Activated T-cell treated with anti-CD3 and anti-CD28 coated beads, Interleukin-2, amount 50 U/mL, for 72 hours (primary cell): ENCODE data around the gene BAG3. TPM values are rescaled to one million over a fixed set of nuclear protein-coding genes. Genes with fewer than 3 reads are reported as not detected.

Experiments
- ATAC-seq, 2 donors: fragments of 150-1000 bp; cut with Tn5 transposase; replicated peaks in 1 of 2; 2 replicates each; pipeline ENCODE4 v1.10.0; 2021; ENCODE audit warnings: moderate library complexity in 2 of 2, mild to moderate bottlenecking in 1 of 2
- DNase-seq, 2 donors: peaks; one replicate each; pipeline ENCODE4 v3.0.0; 2021 to 2022; ENCODE audit warnings: mixed read lengths in 1 of 2
- H3K27ac Mint-ChIP-seq: one replicate; pipeline ENCODE4 v1.8.0; 2022; ENCODE audit warnings: mild to moderate bottlenecking, moderate library complexity, mixed read lengths
- H3K27me3 Mint-ChIP-seq: one replicate; pipeline ENCODE4 v1.8.0; 2022; ENCODE audit warnings: low read depth, mixed read lengths
- H3K36me3 Mint-ChIP-seq, 2 donors: one replicate each; pipeline ENCODE4 v1.8.0; 2022; ENCODE audit warnings: mixed read lengths in 2 of 2, mild to moderate bottlenecking in 1 of 2; ENCODE audit not compliant: insufficient read depth in 2 of 2
- H3K4me1 Mint-ChIP-seq: one replicate; pipeline ENCODE4 v1.8.0; 2022; ENCODE audit warnings: low read depth, mixed read lengths
- H3K4me3 Mint-ChIP-seq, 2 donors: one replicate each; pipeline ENCODE4 v1.8.0; 2022; ENCODE audit warnings: mild to moderate bottlenecking in 2 of 2, mixed read lengths in 2 of 2, moderate library complexity in 2 of 2
- H3K9me3 Mint-ChIP-seq, 2 donors: one replicate each; pipeline ENCODE4 v1.8.0; 2022; ENCODE audit warnings: mixed read lengths in 2 of 2
- total RNA-seq, 2 donors: library from RNA; stranded (reverse); gene quantifications; one replicate each; pipeline ENCODE4 v1.2.3, GENCODE V29; 2022

BAG3 gene
- total RNA-seq, 2 donors from 2014 or later: 16.4 to 22.1 TPM

DNA sequence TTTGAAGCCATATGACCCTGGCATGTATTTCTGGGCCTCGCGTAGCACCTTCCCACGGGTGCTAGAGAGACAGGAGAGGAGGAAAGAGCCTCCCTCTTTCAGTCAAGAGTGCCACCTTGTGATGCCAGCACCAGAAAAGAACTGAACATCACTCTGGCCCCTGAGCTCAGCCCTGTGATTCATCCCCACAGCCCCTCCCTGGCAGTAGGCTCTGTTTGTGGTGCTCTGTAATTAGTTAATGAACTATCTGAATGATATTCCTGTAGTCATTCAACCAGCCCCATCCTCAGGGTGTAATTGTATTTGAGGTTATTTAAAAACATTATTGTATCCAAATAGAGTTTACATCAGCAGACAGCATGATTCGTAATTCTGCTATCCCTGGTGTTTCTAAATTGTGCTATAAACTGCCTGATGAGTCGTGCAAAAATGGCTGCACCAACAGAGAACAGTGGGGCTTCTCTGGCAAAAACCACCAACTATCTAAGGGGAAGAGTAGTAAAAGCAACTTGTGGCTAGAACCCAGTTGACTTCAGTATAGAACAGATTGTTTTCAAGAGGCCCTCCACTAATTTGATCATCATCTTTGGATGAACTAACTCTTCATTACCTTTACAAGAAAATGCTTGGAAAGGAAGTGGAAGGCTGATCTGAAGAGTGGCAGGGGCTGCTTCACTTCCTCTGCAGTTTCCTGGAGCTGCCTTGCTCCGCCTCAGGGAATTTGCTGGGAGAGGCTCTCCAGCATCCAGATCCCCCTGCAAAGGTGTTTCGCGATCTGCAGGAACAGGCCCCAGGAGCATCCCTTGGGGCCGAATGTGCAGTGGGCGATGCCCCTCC is 30.7 kb upstream of the BAG3 start:
- Mint-ChIP-seq H3K36me3 (no peaks in the 10 kb centered on the region), H3K4me3 (no peak overlapping the region), H3K27ac (no peak overlapping the region), H3K27me3 (no peaks in the 10 kb centered on the region), H3K4me1 (peaks cover 14% of the 10 kb centered on the region), H3K9me3 (no peaks in the 10 kb centered on the region)
- ATAC-seq: peak; percentile 58 to 64
- peak in 1 of 2 donors; percentile 10 for DNase-seq

DNA sequence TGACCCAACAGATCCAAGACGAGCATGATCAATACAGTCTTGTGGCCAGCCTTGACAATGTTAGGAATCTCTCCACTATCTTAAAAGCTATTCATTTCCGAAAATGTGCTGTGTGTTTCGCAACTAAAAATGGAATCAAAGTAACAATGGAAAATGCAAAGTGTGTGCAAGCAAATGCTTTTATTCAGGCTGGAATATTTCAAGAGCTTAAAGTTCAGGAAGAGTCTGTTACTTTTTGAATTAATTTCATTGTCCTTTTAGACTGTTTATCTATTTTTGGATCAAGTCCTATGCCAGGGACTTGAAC is 30.1 kb upstream of the BAG3 start:
- Mint-ChIP-seq H3K9me3 (no peaks in the 10 kb centered on the region), H3K27ac (no peak overlapping the region), H3K4me1 (peaks cover 14% of the 10 kb centered on the region), H3K27me3 (no peaks in the 10 kb centered on the region), H3K4me3 (no peak overlapping the region), H3K36me3 (no peaks in the 10 kb centered on the region)
- no peak for DNase-seq
- ATAC-seq: no peak

DNA sequence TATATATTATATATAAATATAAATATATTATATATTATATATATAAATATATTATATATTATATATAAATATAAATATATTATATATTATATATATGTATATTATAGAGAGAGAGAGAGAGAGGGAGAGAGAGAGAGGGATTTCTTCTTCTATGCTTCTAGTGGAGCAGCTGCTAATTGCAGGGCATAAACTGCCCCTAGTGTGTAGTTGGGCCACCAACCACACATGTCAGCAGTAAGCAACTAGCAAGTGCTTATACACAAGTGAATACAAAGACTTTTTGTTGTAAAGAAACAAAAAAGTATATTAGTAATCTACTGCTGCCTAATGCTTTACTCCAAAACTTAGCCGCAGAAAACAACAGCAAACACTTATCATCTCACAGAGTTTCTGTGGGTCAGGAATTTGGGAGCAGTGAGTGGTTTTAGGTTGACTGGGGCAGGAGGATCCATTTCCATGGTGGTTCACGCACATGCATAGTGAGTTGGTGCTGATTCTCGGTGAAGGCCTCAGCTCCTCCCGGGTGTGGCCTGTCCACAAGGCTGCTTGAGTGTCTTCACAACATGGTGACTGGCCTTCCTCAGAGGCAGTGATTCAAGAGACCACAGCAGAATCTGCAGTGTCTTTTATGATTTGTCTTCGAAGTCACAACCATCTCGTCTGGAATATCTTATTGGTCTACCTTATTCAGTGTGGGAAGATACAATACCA is 25.5 kb upstream of the BAG3 start:
- Mint-ChIP-seq H3K4me1 (peaks cover 4% of the 10 kb centered on the region), H3K4me3 (no peak overlapping the region), H3K36me3 (no peaks in the 10 kb centered on the region), H3K27me3 (no peaks in the 10 kb centered on the region), H3K9me3 (no peaks in the 10 kb centered on the region), H3K27ac (no peak overlapping the region)
- no peak for DNase-seq
- ATAC-seq: peak in 1 of 2 donors; percentile 72

DNA sequence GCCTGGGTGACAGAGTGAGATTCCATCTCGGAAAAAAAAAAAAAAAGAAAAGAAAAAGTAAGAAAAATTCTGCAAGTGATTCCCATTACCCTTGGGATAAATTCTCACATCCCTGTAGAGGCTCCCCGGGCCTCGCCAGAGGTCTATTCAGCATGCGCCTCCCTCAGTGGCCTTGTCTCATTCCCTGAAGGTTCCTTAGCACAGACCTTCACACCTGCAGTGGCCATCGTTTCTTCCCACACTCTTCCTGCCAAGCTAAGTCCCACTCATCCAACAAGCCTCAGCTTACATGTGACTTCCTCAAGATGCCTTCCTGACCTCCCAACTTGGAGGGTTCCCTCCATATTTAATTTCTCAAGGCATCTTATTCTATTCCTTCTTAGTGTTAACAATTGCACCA is 20.9 kb upstream of the BAG3 start:
- Mint-ChIP-seq H3K27ac (no peak overlapping the region), H3K27me3 (no peaks in the 10 kb centered on the region)
- ATAC-seq: no peak

DNA sequence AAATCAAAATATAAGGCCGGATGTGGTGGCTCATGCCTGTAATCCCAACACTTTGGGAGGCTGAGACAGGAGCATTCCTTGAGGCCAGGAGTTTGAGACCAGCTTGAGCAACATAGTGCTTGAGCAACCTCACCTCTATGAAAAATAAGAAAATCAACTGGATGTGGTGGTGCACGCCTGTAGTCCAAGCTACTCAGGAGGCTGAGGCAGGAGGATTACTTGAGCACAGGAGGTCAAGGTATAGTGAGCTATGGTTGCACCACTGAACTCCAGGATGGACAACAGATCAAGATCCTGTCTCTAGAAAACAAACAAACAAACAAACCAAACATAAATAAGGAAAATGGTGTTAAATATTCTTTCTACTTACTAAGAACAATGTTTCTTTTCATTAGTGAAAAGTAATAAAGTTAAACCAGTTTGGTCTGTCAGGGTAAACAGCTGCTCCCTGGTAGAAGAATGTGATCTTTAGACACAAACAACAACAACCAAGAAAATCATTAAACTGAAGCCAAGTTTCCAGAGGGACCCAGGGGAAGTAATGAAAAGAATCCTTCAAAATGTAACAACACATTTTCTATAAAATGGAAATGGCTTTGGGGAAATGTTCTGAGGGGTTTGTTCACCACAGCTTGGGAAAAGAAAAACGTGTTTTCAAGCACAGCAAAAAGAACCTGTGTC is 17.5 kb upstream of the BAG3 start:
- Mint-ChIP-seq H3K27me3 (no peaks in the 10 kb centered on the region), H3K4me1 (no peaks in the 10 kb centered on the region), H3K36me3 (no peaks in the 10 kb centered on the region), H3K9me3 (no peaks in the 10 kb centered on the region), H3K4me3 (no peak overlapping the region), H3K27ac (no peak overlapping the region)
- DNase-seq (no peak), ATAC-seq (no peak)

More for the DNA sequence above, 20.9 kb upstream of the BAG3 start:
- H3K4me1 Mint-ChIP-seq: no peaks in the 10 kb centered on the region
- DNase-seq: no peak
- H3K4me3 Mint-ChIP-seq: no peak overlapping the region
- H3K9me3 Mint-ChIP-seq: no peaks in the 10 kb centered on the region
- H3K36me3 Mint-ChIP-seq: no peaks in the 10 kb centered on the region

DNA sequence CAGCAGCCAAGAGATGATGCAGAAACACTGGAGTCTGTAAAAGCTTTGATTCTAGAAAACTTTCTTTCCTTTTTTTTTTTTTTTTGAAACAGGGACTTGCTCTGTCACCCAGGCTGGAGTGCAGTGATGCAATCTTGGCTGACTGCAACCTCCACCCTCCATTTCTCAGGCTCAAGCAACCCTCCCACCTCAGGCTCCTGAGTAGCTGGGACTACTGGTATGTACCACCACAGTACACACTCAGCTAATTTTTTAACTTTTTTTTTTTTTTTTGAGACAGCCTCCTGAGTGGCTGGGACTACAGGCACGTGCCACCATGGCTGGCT is 17.0 kb upstream of the BAG3 start:
- DNase-seq (no peak), ATAC-seq (no peak)
- Mint-ChIP-seq H3K4me1 (no peaks in the 10 kb centered on the region), H3K36me3 (no peaks in the 10 kb centered on the region), H3K27me3 (no peaks in the 10 kb centered on the region), H3K9me3 (no peaks in the 10 kb centered on the region), H3K4me3 (no peak overlapping the region), H3K27ac (no peak overlapping the region)

DNA sequence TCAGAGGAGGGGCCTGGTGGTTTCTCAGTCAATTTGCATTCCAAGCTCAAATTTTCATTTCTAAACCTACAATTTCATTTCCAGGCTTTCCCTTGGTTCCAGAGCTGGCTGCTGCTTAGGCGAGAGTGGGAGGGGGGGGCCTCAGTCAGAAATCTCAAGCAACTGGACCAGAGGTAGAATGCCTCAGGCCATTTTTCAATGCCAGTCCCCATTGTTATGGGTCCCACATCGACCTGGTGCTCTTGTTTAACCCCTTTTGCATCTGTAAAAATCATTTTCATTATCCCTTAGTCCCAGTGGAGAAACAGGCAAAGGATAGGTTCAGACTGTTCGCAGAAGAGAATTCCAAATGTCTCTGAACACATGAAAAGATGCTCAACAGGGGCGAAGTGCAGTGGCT is 13.5 kb upstream of the BAG3 start:
- Mint-ChIP-seq H3K9me3 (no peaks in the 10 kb centered on the region), H3K27ac (no peak overlapping the region)
- no peak for ATAC-seq

DNA sequence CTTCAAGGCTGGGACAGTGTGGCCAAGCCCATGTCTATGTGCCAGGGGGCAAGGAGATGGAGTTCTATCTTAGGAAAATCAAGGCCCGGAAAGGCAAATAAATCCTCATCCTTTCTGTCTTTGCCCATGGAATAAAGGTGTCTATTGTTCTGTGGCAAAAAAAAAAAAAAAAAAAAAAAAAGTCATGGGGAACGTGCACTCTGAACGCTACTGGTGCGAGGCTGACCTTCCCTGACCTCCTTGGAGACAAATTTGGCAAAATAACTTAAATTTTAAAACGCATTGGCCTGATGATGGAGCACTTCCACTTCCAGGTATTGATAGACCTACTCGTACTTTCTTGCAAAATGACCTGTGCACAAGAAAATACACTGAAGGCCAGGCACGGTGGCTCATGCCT is 12.2 kb upstream of the BAG3 start:
- Mint-ChIP-seq H3K36me3 (no peaks in the 10 kb centered on the region), H3K27ac (no peak overlapping the region), H3K9me3 (no peaks in the 10 kb centered on the region), H3K4me3 (no peak overlapping the region), H3K4me1 (peaks cover 26% of the 10 kb centered on the region), H3K27me3 (peaks cover 15% of the 10 kb centered on the region)
- ATAC-seq: no peak
- DNase-seq: no peak

More for the DNA sequence above, 13.5 kb upstream of the BAG3 start:
- Mint-ChIP-seq H3K36me3 (no peaks in the 10 kb centered on the region), H3K4me1 (peaks cover 14% of the 10 kb centered on the region), H3K27me3 (peaks cover 12% of the 10 kb centered on the region), H3K4me3 (no peak overlapping the region)
- DNase-seq: no peak

DNA sequence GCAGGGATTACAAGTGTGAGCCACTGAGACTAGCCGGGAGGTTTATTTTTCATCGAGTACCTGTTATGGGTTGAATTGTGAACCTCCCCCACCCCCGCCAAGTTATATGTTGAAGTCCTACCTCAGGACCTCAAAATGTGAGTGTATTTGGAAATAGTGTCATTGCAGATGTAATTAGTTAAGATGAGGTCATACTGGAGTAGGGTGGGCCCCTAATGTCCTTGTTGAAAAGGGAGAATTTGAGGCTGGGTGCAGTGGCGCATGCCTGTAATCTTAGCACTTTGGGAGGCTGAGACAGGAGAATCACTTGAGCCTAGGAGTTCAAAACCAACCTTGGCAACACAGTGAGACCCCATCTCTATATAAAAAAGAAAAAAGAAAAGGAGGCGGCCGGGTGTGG is 10.8 kb upstream of the BAG3 start:
- H3K27me3 Mint-ChIP-seq: peaks cover 15% of the 10 kb centered on the region
- DNase-seq (no peak), ATAC-seq (no peak)
- H3K9me3 Mint-ChIP-seq: peaks cover 0 to 1% of the 10 kb centered on the region in 2 donors
- H3K27ac Mint-ChIP-seq: no peak overlapping the region
- no peaks in the 10 kb centered on the region for H3K36me3 Mint-ChIP-seq
- no peak overlapping the region for H3K4me3 Mint-ChIP-seq
- peaks cover 26% of the 10 kb centered on the region for H3K4me1 Mint-ChIP-seq

DNA sequence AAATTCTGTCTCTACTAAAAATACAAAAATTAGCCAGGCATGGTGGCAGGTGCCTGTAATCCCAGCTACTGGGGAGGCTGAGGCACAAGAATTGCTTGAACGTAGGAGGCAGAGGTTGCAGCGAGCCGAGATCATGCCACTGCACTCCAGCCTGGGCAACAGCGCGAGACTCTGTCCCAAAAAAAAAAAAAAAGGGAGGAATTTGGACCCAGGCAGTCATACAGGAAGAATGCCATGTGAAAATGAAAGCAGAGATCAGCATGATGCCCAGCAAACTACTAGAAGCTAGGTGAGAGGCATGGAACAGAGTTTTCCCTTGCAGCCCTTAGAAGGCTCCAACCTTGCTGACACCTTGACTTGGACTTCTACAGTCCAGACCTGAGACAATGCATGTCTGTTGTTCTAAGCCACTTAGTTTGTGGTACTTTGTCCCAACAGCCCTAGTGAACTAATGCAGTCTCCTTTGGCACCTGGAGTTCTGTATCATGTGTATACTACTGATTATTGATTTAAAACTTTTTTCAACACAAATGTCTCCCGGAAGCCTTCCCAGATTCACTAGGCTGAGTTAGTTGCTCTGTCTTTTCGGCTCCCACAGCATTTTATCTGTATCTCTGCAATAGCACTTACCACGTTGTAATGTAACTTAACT is 10.2 kb upstream of the BAG3 start:
- Mint-ChIP-seq H3K4me3 (no peak overlapping the region), H3K4me1 (peaks cover 26% of the 10 kb centered on the region), H3K9me3 (peaks cover 1 to 2% of the 10 kb centered on the region in 2 donors), H3K27ac (no peak overlapping the region), H3K27me3 (peaks cover 15% of the 10 kb centered on the region), H3K36me3 (no peaks in the 10 kb centered on the region)
- ATAC-seq: no peak
- DNase-seq: no peak

DNA sequence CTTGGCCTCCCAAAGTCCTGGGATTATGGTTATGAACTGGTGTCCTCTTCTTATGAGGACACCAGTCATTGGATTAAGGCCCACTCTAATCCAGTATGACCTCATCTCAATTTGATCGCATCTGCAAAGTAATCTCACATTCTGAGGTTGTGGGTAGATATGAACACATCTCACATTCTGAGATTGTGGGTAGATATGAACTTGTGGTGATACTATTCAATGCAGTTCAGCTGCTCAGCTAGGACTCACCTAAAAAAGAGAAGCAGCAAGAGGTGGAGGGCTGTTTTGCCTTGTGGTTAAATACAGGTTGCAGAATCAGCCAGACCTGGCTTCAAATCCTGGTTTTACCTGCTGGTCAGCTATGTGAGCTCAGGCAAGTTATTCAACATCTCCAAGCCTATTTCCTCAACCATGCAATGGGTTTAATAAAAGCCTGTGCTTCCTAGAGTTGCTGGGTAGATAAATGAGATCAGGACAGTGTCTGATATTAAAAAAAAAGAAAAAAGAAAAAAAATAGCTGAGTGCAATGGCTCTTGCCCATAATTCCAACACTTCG is 8.5 kb upstream of the BAG3 start:
- Mint-ChIP-seq H3K4me3 (peak overlapping the region in 1 of 2 donors; percentile 19), H3K9me3 (peaks cover 1 to 2% of the 10 kb centered on the region in 2 donors), H3K36me3 (no peaks in the 10 kb centered on the region), H3K4me1 (peaks cover 26% of the 10 kb centered on the region), H3K27me3 (peaks cover 15% of the 10 kb centered on the region), H3K27ac (no peak overlapping the region)
- DNase-seq: no peak
- peak; percentile 93 for ATAC-seq

DNA sequence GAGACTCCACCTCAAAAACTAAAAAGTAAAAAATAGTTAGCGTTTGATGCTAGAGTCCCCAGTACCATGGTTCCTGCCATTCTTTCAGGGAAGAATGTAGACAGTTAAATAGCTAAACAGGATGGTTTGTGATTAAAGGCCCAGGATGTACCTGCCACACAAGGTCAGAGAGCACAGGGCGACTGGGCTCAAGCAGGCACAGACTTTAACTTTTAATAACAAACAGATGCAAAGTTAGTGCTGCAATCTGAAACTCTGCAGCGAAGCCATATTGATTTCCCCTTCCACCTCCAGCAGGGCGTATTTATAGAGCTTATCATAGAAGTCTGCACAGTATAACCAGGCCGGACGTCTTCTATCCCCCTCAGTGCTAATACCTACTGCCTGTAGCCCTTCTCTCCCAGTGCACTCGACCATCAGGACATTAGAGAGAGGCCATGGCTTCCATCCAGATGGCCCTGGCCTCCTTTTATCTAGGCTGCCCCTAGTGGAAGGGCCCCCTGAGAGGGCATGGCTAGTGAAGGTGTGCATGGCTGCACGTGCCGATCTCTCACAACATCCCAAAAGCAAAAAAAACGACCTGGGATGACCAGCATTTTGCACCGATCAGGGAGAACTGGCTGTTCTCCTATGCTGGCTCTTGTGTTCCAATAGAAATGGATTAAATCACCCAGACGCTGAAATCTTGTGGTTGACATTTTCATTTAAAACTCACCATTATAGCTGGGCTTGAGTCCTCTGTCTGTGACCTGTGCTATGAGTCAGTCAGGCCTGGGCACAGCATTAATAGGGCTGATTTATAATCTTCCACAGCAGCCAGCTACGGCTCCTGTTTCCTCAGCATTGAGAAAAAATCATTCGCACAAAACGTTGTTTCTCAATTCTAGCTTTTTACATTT is 7.6 kb upstream of the BAG3 start:
- H3K27me3 Mint-ChIP-seq: peaks cover 15% of the 10 kb centered on the region
- ATAC-seq (no peak), DNase-seq (no peak)
- H3K4me3 Mint-ChIP-seq: no peak overlapping the region
- no peak overlapping the region for H3K27ac Mint-ChIP-seq
- peaks cover 26% of the 10 kb centered on the region for H3K4me1 Mint-ChIP-seq
- H3K9me3 Mint-ChIP-seq: peaks cover 1 to 2% of the 10 kb centered on the region in 2 donors
- no peaks in the 10 kb centered on the region for H3K36me3 Mint-ChIP-seq
